ENCODE measurements around the gene PNMA1.

Gene PNMA1

DNA sequence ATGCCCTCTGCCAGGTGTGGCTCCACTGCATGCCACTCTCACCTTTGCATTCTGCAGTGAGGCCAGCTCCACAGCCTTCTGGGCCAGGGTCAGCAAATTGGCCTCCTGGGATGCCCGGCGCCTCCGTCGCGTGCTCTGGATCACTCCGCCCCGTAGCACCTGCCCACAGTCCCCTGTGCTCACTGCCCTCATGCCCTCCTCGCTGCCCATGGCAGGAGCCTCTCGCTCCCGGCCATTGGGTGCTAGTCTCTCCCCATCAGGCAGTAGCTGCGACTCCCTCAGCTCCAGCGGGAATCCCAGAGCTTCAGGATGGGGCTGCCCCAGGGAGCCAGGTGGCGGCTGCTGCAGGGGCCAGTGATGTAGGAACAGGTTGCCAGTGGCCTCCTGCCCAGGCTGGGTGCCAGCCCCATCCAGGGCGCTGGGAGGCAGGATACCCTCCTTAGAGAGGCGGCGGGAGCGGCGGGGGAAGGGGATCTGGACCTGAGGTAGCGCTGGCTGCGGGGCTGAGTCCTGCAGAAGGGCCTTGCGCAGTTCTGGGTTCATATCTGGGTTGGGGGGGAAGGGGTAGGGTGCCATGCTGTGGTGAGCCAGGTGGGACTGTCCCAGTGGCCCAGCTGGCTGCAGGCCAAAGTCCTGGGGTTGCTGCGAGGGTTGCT is 24.5 kb upstream of the PNMA1 start:
- no peak for DNase-seq (ENCODE audit: low read depth in 2 of 2)

DNA sequence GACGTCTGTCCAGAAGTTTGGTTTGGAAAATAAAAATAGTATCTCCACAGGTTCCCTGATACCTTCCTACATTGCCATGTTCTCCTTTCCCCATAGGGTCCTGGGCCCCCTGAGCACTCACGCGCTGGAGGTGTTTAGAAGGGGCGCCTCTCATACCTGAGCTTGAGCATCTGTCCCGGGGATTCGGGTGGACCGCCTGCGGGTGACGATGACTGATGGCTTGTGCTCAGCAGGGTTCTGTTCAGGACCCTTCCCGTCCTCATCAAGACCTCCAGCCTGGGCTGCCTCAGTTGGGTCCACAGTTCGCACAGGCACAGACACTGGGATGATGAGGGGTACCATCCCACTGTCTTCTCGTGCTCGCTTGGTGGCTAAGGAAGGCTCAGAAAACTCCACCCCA is 22.7 kb upstream of the PNMA1 start:
- DNase-seq (ENCODE audit: low read depth in 2 of 2) = no peak

DNA sequence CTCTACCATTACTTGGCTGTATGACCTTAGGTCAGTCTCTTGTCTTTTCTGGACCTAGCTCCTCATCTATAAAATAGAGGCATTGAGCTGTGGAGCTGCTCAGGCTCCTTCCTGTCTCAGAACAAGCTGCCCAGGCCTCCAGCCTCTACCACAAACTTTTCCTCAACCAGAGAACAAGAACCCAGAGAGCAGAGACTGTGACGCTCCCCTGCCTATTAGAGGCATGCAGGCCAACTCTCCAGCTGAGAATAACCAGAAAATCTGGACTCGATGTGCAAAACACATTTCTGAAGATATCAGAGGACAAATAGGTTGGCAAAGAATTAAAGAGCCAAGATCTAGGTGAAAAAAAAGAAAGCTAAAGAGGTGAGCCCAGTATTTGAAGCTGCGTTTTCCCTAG is 17.8 kb upstream of the PNMA1 start:
- no peak for DNase-seq (ENCODE audit: low read depth in 2 of 2)

DNA sequence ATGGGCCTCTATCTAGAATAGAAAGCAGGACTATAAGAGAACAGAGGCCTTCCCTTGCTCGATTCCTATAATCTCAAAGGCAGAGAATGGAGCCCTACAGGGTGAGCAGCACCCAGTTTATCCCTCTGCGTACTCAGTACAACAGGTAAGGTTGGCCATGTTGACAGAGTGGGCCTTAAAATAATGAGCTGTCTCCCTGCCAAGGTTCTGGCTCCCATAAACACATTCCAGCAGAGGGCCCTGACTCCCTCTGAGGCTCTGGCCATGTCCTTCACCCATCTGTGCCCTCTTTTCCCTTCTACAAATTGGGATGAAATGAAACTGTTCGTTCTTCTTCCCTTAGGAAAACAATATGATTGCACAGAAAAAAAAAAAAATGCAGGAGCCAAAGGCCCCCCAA is 16.9 kb upstream of the PNMA1 start:
- no peak for DNase-seq (ENCODE audit: low read depth in 2 of 2)

DNA sequence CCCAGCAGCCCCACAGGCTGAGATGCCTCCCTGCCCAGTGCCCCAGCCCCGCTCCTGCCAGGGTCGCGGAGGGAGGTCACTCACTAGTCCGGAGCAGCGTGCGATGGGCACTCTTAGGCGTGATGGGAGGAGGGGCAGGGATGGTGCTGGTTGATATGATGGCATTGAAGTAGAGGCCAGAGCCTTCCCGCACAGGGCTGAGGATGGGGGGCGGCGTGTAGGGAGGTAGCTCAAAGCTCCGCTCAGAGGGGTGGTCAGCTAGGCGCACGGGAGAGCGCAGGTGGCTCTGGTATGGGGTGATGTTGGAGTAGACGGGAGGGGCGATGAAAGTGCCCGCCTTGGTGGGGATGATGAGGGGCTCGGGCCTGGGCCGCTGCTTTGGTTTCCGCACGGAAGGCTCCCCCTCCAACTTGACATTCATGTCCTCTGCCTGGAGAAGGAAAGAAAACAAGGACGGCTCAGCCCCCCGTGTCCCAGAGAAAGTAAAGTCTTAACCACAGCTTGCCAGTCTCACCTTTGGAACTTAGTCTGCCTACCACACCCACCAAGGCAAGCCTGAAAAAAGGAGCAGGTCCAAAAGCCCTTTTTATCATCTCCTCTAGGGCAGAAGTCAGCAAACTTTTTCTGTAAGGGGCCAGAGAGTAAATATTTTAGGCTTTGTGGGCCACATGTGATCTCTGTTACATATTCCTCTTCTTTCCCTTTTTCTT is 15.5 kb upstream of the PNMA1 start:
- no peak for DNase-seq (ENCODE audit: low read depth in 2 of 2)

DNA sequence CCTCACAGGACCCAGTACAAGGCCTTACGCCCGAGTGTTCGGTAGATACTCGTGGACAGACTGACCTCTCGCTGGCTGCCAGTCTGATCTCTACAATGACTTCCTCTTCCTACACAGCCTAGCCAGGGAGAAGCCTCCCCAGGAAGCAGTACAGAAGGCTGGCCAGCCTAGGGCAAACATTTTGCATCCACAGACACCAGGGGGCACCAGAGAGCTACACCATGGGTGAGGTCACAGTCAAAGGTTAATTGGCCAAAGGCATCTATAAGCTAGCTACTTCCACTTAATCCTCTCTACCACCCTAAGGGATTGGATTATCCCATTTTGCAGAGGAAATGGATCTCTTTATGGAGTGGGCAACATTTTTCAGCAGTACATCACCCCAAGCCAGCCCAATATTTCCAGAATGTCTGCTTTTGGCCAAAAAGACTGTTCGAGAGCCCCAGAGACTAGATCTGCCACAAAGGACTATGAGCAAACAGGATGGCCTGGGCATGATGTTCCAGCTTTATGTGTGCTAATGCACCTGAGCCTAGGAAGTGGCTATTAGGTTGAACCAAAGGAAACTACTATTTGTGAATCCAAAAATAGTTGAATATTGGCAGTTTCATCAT is 14.6 kb upstream of the PNMA1 start:
- peak; percentile 81 to 93 for DNase-seq (ENCODE audit: low read depth in 2 of 2)

DNA sequence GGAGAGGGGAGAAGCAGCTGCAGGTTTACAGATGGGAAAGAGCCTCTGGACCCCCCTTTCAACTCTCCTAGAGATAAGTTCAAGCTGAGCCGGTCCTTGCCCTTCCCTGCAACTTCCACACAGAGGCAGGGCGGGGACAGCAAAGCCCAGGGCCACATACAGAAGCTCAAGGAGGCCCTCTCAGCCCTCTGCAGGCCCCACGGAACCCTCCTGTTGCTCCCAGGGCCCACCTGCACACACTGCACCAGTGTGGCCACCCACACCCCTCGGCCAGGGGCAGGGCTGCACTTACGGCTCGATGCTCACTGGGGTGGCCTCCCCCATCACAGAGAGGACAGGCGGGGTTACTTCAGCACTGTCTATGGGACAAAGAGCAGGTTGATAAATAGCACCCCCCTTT is 13.0 kb upstream of the PNMA1 start:
- no peak for DNase-seq (ENCODE audit: low read depth in 2 of 2)

DNA sequence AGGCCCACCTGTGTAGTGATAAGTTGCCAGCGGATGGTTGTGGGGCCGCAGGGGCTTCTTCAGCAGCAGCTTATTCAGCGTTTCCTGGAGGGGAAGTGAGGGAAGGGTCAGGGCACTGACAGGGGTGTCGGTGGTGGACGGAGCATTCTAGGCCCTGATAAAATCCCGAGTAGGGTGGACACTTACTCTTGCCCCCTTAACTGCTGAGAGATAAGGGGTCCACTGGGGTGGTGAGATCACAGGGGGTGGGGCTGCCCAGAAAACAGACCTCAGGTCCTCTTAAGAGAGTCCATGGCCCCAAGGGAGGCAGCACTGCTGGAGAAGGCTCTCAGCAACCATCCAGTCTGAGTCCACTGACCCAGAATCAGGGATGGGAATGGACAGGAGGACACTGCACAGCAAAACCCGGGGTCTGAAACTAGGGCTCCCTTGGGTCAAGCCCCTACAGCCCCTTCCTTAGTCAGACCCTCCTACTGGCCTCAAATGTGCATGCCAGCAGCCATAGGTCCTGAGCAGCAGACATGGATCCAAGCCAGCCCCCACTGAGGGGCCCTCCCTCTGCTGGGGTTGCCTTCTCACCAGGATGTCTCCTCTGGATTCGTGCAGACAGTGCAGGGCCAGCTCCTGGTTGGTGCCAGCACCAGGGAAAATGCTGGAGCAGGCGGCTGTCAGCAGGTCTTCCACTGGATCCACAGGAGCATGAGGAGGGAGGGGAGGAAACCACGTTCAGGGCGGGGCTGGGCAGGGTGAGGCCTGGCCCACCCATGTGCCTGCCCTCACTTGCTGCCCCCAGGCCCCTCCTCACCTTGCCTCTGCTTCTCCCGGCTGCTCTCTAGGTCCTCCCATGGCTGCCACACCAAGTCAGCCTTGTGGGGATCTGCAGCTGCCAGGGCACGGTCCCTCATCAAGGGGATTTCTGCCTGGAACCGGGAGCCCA is 12.1 kb upstream of the PNMA1 start:
- DNase-seq (ENCODE audit: low read depth in 2 of 2) = no peak

DNA sequence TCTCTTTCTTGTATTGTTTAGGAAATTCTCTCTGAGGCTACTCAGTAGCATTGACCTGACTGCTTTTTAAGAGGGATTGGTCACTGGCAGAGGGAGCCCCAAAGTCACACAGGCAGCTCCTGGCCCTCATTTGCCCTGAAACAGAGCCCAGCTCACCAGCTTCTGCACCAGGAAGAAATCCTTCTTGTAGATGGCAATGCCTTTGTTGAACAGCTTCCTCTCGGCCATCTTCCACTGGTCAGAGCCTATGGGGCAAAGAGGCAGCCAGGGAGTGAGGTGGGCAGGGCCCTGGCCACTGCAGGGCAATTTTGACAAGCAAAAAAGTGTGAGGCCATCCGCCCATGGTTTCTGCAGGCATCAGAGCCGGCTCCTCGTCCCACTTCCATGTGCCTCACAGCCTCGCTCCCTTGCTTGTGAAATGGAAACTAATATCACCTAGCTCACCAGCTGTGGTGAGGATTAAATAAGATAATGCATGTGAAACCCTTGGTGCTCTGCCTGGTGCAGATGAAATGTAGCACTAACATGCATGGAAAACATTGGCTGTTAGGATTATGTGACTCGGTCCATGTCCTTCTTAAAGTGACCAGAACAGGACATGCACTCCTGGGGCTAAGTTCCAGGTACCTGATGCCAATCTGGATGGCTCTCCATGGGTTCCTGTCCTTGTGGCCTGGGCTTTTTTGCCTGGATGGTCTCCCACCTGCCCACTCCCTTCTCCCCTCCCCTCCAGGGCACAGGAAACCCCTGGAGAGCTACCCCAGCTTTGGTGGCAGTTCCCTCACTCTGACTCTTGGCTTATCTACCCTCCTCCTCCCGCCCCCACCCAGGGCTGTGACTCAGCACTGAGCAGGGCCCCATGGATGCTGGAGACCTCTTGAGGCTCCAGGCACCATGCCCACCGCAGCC is 11.2 kb upstream of the PNMA1 start:
- no peak for DNase-seq (ENCODE audit: low read depth in 2 of 2)

DNA sequence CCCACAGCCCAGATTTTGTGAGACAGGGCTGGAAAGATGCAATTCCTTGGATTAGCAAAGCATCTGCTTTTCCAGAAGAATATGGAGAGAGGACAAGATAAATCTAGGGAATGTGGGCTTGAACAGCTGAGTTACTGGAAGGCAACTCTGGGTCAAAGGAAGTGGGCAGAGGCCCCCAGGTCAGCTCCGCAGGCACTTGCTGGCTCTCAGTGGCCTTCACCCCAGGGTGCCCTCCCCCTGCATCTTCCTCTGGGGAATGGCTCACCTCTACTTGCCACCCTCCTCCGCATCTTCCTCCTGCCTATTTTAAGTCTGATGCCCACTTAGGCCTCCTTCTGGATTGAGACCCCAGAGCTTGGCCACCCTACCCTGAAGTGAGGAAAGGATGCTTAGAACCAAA is 10.5 kb upstream of the PNMA1 start:
- no peak for DNase-seq (ENCODE audit: low read depth in 2 of 2)

DNA sequence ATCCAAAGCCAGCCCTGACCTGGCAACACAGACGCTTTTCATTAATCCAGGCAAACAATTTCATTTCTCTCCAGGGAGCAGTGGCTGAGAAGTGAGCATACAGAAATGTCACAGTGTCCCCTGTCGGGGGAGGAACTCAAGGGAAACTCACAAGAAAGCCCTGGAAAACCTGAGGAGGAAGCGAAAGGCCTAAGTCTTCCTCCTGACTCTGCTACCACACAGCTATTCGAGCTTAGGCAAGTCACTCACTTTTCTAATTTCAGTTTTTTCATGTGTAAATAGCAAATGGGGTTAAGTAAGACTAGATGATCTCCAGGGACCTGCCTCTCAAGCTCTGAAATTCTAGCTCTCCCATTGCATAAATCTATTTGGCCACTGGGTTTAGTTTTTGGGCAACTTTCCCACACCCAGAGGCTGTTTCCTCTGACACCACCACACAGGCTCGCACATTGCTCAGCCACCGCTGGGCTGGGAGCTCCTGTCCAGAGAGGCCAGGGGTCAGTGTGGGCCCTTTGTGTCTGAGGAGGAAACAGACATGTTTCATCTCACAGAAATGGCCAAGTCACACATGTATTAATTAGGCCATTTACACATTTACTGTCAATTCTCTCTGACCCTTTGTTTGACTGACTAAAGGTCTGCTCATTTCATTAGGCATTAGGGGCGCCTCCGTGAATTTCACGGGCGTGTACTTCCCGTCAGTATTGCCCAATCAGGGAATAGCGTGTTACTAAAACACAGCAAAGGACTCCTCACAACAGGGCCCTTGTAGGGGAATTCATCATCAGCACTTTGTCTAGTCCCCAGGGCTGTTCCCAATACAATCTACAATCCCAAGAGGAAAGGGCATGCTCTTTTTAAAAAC is 9.8 kb upstream of the PNMA1 start:
- no peak for DNase-seq (ENCODE audit: low read depth in 2 of 2)

DNA sequence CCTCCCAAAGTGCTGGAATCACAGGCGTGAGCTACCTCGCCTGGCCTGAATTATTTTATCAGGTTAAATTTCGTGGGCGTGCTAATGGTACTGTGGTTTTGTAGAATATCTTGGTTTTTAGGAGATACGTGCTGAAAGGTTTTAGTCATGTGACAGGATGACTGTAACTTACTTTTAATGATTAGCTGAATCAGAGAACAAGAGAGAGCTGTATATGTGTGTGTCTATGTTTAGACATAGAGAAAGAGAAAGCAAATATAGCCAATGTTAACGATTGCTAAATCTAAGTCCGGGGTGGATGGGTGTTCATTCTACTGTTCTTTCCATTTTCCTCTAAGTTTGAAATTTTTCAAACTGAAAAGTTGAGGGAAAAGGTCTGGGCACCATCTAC is 9.2 kb upstream of the PNMA1 start:
- DNase-seq (ENCODE audit: low read depth in 2 of 2) = no peak

DNA sequence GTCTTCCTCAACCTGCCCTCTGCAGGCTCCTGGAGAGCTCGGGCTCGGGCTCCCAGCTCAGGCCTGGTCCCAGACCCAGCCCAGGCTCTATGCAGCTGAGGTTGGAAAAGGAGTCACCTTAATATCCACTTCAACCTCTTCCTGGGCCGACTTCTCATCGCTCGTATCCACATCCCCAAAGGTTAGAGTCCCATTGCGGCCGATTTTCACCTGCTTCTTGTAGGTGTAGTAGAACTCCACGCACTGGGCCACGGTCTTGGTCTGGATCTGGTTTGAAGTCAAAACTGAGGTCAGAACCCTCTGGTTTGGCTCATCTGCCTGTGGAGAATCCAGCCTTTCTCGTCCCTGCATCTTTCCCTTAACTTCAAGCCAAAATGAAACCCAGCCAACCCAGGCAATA is 8.4 kb upstream of the PNMA1 start:
- no peak for DNase-seq (ENCODE audit: low read depth in 2 of 2)

DNA sequence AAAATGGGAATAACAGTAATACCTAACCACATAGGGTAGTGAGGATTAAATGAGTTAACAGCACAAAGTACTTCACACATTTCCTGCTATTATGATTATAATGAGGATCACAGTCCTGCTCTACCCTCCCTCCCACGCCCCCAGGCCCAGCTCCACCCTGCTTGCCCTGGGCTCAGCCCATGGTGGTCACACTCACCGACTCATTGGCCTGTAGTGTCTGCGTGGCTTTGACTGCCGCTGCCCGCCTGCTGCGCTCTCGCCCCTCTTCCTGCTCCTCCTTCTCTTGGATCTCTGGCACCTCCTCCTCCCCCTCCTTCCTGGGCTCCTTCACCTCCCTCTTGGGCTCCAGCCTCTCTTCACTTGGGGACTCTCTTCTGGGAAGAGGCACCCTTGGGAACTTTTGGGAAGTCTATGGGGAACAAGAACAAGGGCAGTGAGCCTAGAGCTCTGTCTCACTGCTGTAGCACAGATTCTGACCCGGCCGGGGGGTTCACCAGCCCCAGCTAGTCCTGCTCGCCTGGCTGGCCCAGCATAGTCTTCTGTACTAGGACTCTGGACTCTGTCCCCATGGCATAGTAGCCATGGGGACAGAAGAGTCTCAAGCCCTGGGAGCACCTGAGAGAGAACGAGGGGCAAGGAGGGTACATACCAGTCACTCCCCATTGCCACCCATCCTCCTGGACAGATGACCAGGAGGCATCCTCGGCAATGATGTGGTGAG is 7.1 kb upstream of the PNMA1 start:
- DNase-seq (ENCODE audit: low read depth in 2 of 2) = no peak

DNA sequence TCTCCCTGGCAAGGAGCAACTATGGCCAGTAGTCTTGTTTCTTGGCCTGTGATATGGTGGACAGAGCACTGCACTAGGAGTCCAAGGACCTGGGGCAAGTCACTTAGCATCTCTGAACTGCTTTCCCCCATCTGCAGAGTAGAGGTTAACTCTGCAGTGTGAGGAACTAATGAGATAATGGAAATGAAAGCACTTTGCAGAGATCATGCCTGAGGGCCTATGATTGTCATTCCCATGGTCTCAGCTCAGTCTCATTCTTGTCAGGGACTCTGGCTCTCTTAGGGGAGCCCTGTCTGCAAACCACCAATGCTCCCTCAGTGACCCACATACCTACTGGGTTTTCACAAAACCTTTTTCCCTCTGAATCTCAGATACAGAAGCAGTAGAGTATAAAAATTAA is 6.5 kb upstream of the PNMA1 start:
- no peak for DNase-seq (ENCODE audit: low read depth in 2 of 2)

DNA sequence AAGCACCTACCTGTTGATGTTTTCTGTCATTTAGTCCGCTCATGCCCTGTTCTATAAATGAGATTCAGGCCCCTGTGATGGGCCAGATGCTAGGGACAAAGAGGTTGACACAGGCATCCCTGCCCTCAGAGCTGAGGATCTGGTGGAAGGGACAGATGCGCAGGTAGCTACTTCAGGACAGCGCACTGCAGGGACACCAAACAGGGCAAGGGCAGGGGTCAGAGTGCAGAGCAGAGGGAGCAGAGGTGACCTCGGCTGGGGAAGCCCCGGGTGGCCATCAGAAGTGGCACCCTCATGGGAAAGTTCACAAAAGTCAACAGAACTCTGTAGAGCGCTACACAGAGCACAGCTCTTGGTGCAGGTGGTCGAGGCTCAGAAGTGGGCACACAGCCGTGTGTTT is 5.6 kb upstream of the PNMA1 start:
- DNase-seq (ENCODE audit: low read depth in 2 of 2) = no peak

DNA sequence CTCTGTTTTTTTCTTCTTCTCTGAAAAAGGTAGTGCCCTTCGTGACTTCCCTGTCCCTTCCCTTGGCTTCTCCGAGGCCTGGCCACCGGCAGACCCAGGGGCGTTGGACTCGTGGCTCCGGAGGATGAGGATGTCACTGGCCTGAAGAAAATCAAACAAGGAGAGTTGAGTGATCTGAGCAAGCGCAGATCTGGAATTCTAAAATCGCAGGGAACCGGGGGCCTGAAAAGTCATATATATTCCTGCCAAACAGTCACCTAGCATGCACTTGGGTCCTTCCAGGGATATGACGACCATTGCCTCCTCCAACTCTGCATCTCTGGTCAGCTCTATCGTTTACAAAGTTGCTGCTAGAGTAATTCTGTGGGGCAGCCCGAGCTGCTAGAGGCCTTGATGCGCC is 5.2 kb upstream of the PNMA1 start:
- DNase-seq (ENCODE audit: low read depth in 2 of 2) = no peak

DNA sequence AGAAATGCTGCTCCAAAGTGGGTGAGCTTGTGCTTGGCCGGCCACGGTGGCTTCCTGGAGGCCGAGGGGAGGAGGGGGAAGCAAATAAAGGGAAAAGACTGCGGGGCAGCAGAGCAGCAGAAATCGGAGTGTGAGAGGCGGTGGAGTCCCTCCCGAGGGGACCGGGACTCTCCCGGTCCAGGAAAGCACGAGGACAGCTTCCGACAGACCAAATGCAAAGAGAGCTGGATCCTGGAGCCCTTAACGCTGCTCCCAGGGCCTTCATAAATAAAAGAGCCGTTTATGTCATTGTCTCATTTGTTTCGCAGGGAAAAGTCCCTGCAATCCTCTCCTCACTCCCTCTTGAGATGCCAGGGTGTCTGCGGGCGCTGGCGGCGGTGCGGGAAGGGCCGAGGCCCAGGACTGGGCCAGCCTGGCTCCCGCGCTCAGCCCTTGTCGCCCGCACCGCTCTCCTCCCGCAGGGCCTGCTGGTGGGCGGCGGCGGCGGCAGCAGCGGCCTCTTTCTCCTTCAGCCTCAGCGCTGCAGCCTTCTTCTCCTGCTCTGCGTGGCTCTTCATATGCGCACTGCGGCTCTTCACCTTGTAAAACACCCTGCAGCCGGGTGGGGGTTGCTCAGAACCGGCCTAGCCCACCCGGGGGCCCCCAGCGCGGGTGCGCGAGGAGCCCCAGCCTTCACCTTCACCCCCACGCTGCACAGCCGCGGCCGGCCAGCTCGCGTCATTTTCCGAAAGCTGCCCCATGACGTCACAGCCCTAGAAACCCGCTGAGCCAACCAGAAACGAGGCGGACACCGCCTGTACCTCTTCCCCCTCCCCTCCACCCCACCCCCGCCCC is 4.5 kb upstream of the PNMA1 start:
- no peak for DNase-seq (ENCODE audit: low read depth in 2 of 2)
